Neuronal stem cell (in vitro differentiated cells): Measurements from ENCODE around the gene NOMO2.
"Not testable (repeated sequence)": the region's sequence is repeated elsewhere in the genome, so short reads cannot be mapped to it uniquely, and the experiment has no call there.

Experiments
- DNase-seq: peaks from one replicate; pipeline ENCODE4 v3.0.0-alpha.2; 2013; ENCODE audit warnings: low spot score
- H2AFZ ChIP-seq: one replicate; pipeline ENCODE4 v1.6.1; 2013; ENCODE audit warnings: mild to moderate bottlenecking, low read length, inconsistent platforms
- H2AK5ac ChIP-seq: 2 replicates; pipeline ENCODE4 v1.6.1; 2013; ENCODE audit warnings: low read depth, mild to moderate bottlenecking, inconsistent platforms, low read length, moderate library complexity, mixed read lengths
- H2BK120ac ChIP-seq: 2 replicates; pipeline ENCODE4 v1.6.1; 2013; ENCODE audit warnings: low read depth, mild to moderate bottlenecking, inconsistent platforms, low read length, moderate library complexity, mixed read lengths
- H2BK12ac ChIP-seq: one replicate; pipeline ENCODE4 v1.6.1; 2013; ENCODE audit warnings: low read length, inconsistent platforms
- H2BK15ac ChIP-seq: 2 replicates; pipeline ENCODE4 v1.6.1; 2013; ENCODE audit warnings: mild to moderate bottlenecking, low read length, inconsistent platforms, mixed read lengths
- H2BK5ac ChIP-seq: one replicate; pipeline ENCODE4 v1.6.1; 2013; ENCODE audit warnings: inconsistent platforms, mild to moderate bottlenecking, low read length, moderate library complexity
- H3K14ac ChIP-seq: one replicate; pipeline ENCODE4 v1.6.1; 2013; ENCODE audit warnings: low read length, inconsistent platforms
- H3K18ac ChIP-seq: 2 replicates; pipeline ENCODE4 v1.6.1; 2013; ENCODE audit warnings: low read length, inconsistent platforms
- H3K23ac ChIP-seq: 2 replicates; pipeline ENCODE4 v1.6.1; 2013; ENCODE audit warnings: low read depth, mild to moderate bottlenecking, mixed read lengths, low read length, inconsistent platforms; ENCODE audit not compliant: poor library complexity
- H3K27ac ChIP-seq: replicated peaks from 3 replicates; pipeline ENCODE4 v1.5.1; 2013; ENCODE audit warnings: low read length, inconsistent platforms
- H3K27me3 ChIP-seq, 3 experiments: 2 replicates each; pipeline ENCODE4 v1.6.1; 2013; ENCODE audit warnings: low read length in 3 of 3, mild to moderate bottlenecking in 2 of 3, inconsistent platforms in 1 of 3, low read depth in 1 of 3, mixed read lengths in 1 of 3, moderate library complexity in 1 of 3; ENCODE audit not compliant: control insufficient read depth in 3 of 3, insufficient read depth in 3 of 3
- H3K36me3 ChIP-seq, 2 donors: replicated peaks in 1 of 2; 2 replicates each; pipeline ENCODE4 v1.6.1; 2013; ENCODE audit warnings: low read length in 2 of 2; ENCODE audit not compliant: control insufficient read depth in 2 of 2, insufficient read depth in 2 of 2
- H3K4ac ChIP-seq: 2 replicates; pipeline ENCODE4 v1.6.1; 2013; ENCODE audit warnings: inconsistent platforms, mild to moderate bottlenecking, low read length, moderate library complexity
- H3K4me1 ChIP-seq, 2 donors: 1 replicate in 1 of 2; 2 replicates in 1 of 2; pipeline ENCODE4 v1.6.1; 2013; ENCODE audit warnings: low read length in 2 of 2, low read depth in 1 of 2; ENCODE audit not compliant: control insufficient read depth in 2 of 2, insufficient read depth in 1 of 2
- H3K4me2 ChIP-seq: one replicate; pipeline ENCODE4 v1.6.1; 2013; ENCODE audit warnings: mild to moderate bottlenecking, low read length, inconsistent platforms; ENCODE audit not compliant: insufficient read depth, poor library complexity, severe bottlenecking
- H3K4me3 ChIP-seq, 2 donors: 2 replicates each; pipeline ENCODE4 v1.5.1; 2013; ENCODE audit warnings: low read length in 2 of 2, mild to moderate bottlenecking in 2 of 2, inconsistent platforms in 1 of 2, moderate library complexity in 1 of 2
- H3K79me1 ChIP-seq: one replicate; pipeline ENCODE4 v1.6.1; 2013; ENCODE audit warnings: low read depth, mild to moderate bottlenecking, inconsistent platforms, low read length, moderate library complexity
- H3K9ac ChIP-seq: one replicate; pipeline ENCODE4 v1.6.1; 2013; ENCODE audit warnings: mild to moderate bottlenecking, low read depth, low read length, inconsistent platforms; ENCODE audit not compliant: poor library complexity
- H3K9me3 ChIP-seq, 2 donors: replicated peaks in 1 of 2; 2 replicates each; pipeline versions ENCODE3 to v1.6.1; 2013; ENCODE audit warnings: low read length in 2 of 2, mild to moderate bottlenecking in 2 of 2, inconsistent platforms in 1 of 2, low read depth in 1 of 2, mixed read lengths in 1 of 2, moderate library complexity in 1 of 2; ENCODE audit not compliant: control insufficient read depth in 2 of 2, insufficient read depth in 1 of 2
- H4K8ac ChIP-seq: one replicate; pipeline ENCODE4 v1.6.1; 2013; ENCODE audit warnings: low read depth, mild to moderate bottlenecking, inconsistent platforms, low read length, moderate library complexity
- H4K91ac ChIP-seq: one replicate; pipeline ENCODE4 v1.6.1; 2013; ENCODE audit warnings: low read length, low read depth, mild to moderate bottlenecking, inconsistent platforms; ENCODE audit not compliant: poor library complexity
- WGBS, 2 donors: extraction: QIAGEN DNeasy Blood & Tissue Kit; methylation state at CpG; one replicate each; pipeline ENCODE4 v1.1.7; 2013; ENCODE audit warnings: missing lambda C conversion rate in 2 of 2, mixed read lengths in 1 of 2; ENCODE audit not compliant: insufficient read length in 2 of 2, insufficient replicate concordance in 1 of 2; ENCODE audit errors: extremely low coverage in 2 of 2; 5-methylcytosine and 5-hydroxymethylcytosine counted together

Gene NOMO2

GRCh38 chr16:18547382-18547781, 14.5 kb downstream of the NOMO2 start:
- not testable (repeated sequence) for H3K36me3 ChIP-seq, H3K27ac ChIP-seq, H3K4me2 ChIP-seq, H3K9me3 ChIP-seq, H4K91ac ChIP-seq, H2AFZ ChIP-seq, H3K4me3 ChIP-seq, H3K9ac ChIP-seq, H3K18ac ChIP-seq, H3K4ac ChIP-seq, DNase-seq, H2BK5ac ChIP-seq, H3K27me3 ChIP-seq, H2BK120ac ChIP-seq, H2AK5ac ChIP-seq, H3K4me1 ChIP-seq, H2BK15ac ChIP-seq, H3K23ac ChIP-seq, H4K8ac ChIP-seq, H2BK12ac ChIP-seq, H3K79me1 ChIP-seq, H3K14ac ChIP-seq
- no CpG with 5 or more reads among the region's 6 CpGs for WGBS, 2 donors

- H2AFZ ChIP-seq, H3K18ac ChIP-seq, H4K91ac ChIP-seq, H3K9ac ChIP-seq, H3K9me3 ChIP-seq, H2AK5ac ChIP-seq, H2BK120ac ChIP-seq, H3K23ac ChIP-seq, H3K27ac ChIP-seq, H3K4me1 ChIP-seq, DNase-seq, H2BK5ac ChIP-seq, H2BK15ac ChIP-seq, H3K27me3 ChIP-seq, H4K8ac ChIP-seq, H3K79me1 ChIP-seq, H3K14ac ChIP-seq, H3K4ac ChIP-seq, H3K36me3 ChIP-seq, H2BK12ac ChIP-seq, H3K4me2 ChIP-seq, H3K4me3 ChIP-seq: not testable (repeated sequence)
- no CpG with 5 or more reads among the region's 5 CpGs for WGBS, 2 donors
Measured at GRCh38 chr16:18546853-18547252, 15.0 kb downstream of the NOMO2 start.

DNA sequence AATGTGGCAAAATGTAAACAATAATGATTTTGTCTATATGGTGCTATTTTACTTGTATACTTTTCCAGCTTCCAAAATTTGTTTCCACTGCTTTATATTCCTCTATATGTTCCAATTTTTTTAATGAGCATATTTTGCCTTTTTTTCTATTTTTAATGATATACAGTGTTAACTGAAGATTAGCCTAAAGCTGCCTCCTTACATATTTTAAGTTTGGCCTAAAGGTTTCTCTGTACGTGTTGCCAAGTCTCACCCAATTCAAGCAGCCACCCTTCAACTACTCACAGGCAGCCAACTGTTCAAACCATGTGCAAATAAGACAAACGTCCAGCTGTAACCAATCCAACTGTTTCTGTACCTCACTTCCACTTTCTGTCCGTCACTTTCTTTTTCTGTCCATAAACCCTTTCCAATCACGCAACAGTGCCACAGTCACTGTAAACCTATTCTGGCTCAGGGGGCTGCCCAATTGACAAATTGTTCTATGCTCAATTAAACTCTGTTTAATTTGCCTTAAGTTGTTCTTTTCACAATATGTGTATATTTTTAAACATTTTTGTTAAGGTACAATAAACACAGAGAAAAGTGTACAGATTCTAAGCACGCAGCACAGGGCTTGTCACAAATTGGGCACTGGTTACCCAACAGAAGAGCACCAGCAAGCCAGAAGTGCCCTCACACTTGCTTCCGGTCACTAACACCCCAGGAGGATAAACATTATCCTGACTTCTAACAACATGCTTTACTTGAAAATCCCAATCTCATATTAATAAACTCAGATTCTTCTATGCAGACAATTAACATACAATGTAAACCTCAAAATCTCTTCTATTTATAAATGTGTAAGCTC, 17.4 kb downstream of the NOMO2 start:
- not testable (repeated sequence) for H3K23ac ChIP-seq, H3K27me3 ChIP-seq, H3K9me3 ChIP-seq

GRCh38 chr16:18541912-18542311, 20.0 kb downstream of the NOMO2 start:
- H3K4me3 ChIP-seq, H2BK120ac ChIP-seq, H3K4me2 ChIP-seq, H3K79me1 ChIP-seq, H3K27ac ChIP-seq, H2BK15ac ChIP-seq, H3K18ac ChIP-seq, H4K8ac ChIP-seq, H3K9ac ChIP-seq, H3K23ac ChIP-seq, H3K14ac ChIP-seq, H2BK12ac ChIP-seq, H3K4ac ChIP-seq, H3K27me3 ChIP-seq, H2AFZ ChIP-seq, H3K36me3 ChIP-seq, H2BK5ac ChIP-seq, H4K91ac ChIP-seq, H3K9me3 ChIP-seq, DNase-seq, H3K4me1 ChIP-seq, H2AK5ac ChIP-seq: not testable (repeated sequence)
- WGBS, 2 donors, result no CpG with 5 or more reads among the region's 5 CpGs

More for the DNA sequence above, 17.4 kb downstream of the NOMO2 start:
- H2AK5ac ChIP-seq, H4K91ac ChIP-seq, H2BK12ac ChIP-seq, H2AFZ ChIP-seq, H3K18ac ChIP-seq, H3K36me3 ChIP-seq, H2BK15ac ChIP-seq, H3K14ac ChIP-seq, H3K4ac ChIP-seq, H2BK5ac ChIP-seq, H2BK120ac ChIP-seq, H3K27ac ChIP-seq, H3K79me1 ChIP-seq, H3K4me2 ChIP-seq, H3K9ac ChIP-seq, H3K4me1 ChIP-seq, DNase-seq, H4K8ac ChIP-seq, H3K4me3 ChIP-seq: not testable (repeated sequence)
- no CpG with 5 or more reads among the region's 6 CpGs for WGBS, 2 donors
